ENCODE measurements around the gene PCNX2.

Gene PCNX2

GRCh38 chr1:232942413-232943294 is 352.9 kb downstream of the PCNX2 start:
- Histone ChIP-seq H3K27me3 (ENCODE audit: control insufficient read depth in 1 of 2, insufficient read depth in 2 of 2, low read length in 2 of 2) (no peaks in the 10 kb centered on the region), H3K27ac (ENCODE audit: low read depth, low read length) (no peak overlapping the region), H3K36me3 (ENCODE audit: control insufficient read depth in 1 of 2, insufficient read depth in 2 of 2, low read length in 2 of 2) (no peaks in the 10 kb centered on the region), H3K4me3 (ENCODE audit: low read depth in 1 of 2, low read length in 2 of 2) (no peak overlapping the region), H3K9me3 (ENCODE audit: control insufficient read depth in 1 of 2, low read length in 2 of 2) (no peaks in the 10 kb centered on the region), H3K9ac (ENCODE audit: low read depth in 1 of 2, low read length in 2 of 2) (no peak overlapping the region), H3K4me1 (ENCODE audit: control insufficient read depth in 1 of 2, insufficient read depth in 2 of 2, low read length in 2 of 2) (peaks cover 0 to 3% of the 10 kb centered on the region in 2 donors)

GRCh38 chr1:232940262-232940661 is 355.3 kb downstream of the PCNX2 start:
- H3K4me1 ChIP-seq (ENCODE audit: control insufficient read depth in 1 of 2, insufficient read depth in 2 of 2, low read length in 2 of 2): peaks cover 0 to 3% of the 10 kb centered on the region in 2 donors
- H3K4me3 ChIP-seq (ENCODE audit: low read depth in 1 of 2, low read length in 2 of 2): no peak overlapping the region
- H3K9me3 ChIP-seq (ENCODE audit: control insufficient read depth in 1 of 2, low read length in 2 of 2): no peaks in the 10 kb centered on the region
- H3K36me3 ChIP-seq (ENCODE audit: control insufficient read depth in 1 of 2, insufficient read depth in 2 of 2, low read length in 2 of 2): no peaks in the 10 kb centered on the region
- no peak overlapping the region for H3K27ac ChIP-seq (ENCODE audit: low read depth, low read length)
- no peaks in the 10 kb centered on the region for H3K27me3 ChIP-seq (ENCODE audit: control insufficient read depth in 1 of 2, insufficient read depth in 2 of 2, low read length in 2 of 2)
- no peak overlapping the region for H3K9ac ChIP-seq (ENCODE audit: low read depth in 1 of 2, low read length in 2 of 2)

GRCh38 chr1:232939748-232940147 is 355.8 kb downstream of the PCNX2 start:
- Histone ChIP-seq H3K4me1 (ENCODE audit: control insufficient read depth in 1 of 2, insufficient read depth in 2 of 2, low read length in 2 of 2) (peaks cover 0 to 3% of the 10 kb centered on the region in 2 donors), H3K9me3 (ENCODE audit: control insufficient read depth in 1 of 2, low read length in 2 of 2) (no peaks in the 10 kb centered on the region), H3K27me3 (ENCODE audit: control insufficient read depth in 1 of 2, insufficient read depth in 2 of 2, low read length in 2 of 2) (no peaks in the 10 kb centered on the region), H3K4me3 (ENCODE audit: low read depth in 1 of 2, low read length in 2 of 2) (no peak overlapping the region), H3K27ac (ENCODE audit: low read depth, low read length) (no peak overlapping the region), H3K9ac (ENCODE audit: low read depth in 1 of 2, low read length in 2 of 2) (no peak overlapping the region), H3K36me3 (ENCODE audit: control insufficient read depth in 1 of 2, insufficient read depth in 2 of 2, low read length in 2 of 2) (no peaks in the 10 kb centered on the region)

GRCh38 chr1:232938926-232939325 is 356.6 kb downstream of the PCNX2 start:
- no peak overlapping the region for H3K4me3 ChIP-seq (ENCODE audit: low read depth in 1 of 2, low read length in 2 of 2)
- H3K27ac ChIP-seq (ENCODE audit: low read depth, low read length): no peak overlapping the region
- no peaks in the 10 kb centered on the region for H3K36me3 ChIP-seq (ENCODE audit: control insufficient read depth in 1 of 2, insufficient read depth in 2 of 2, low read length in 2 of 2)
- no peaks in the 10 kb centered on the region for H3K9me3 ChIP-seq (ENCODE audit: control insufficient read depth in 1 of 2, low read length in 2 of 2)
- H3K9ac ChIP-seq (ENCODE audit: low read depth in 1 of 2, low read length in 2 of 2): no peak overlapping the region
- H3K27me3 ChIP-seq (ENCODE audit: control insufficient read depth in 1 of 2, insufficient read depth in 2 of 2, low read length in 2 of 2): no peaks in the 10 kb centered on the region
- peaks cover 0 to 3% of the 10 kb centered on the region in 2 donors for H3K4me1 ChIP-seq (ENCODE audit: control insufficient read depth in 1 of 2, insufficient read depth in 2 of 2, low read length in 2 of 2)

DNA sequence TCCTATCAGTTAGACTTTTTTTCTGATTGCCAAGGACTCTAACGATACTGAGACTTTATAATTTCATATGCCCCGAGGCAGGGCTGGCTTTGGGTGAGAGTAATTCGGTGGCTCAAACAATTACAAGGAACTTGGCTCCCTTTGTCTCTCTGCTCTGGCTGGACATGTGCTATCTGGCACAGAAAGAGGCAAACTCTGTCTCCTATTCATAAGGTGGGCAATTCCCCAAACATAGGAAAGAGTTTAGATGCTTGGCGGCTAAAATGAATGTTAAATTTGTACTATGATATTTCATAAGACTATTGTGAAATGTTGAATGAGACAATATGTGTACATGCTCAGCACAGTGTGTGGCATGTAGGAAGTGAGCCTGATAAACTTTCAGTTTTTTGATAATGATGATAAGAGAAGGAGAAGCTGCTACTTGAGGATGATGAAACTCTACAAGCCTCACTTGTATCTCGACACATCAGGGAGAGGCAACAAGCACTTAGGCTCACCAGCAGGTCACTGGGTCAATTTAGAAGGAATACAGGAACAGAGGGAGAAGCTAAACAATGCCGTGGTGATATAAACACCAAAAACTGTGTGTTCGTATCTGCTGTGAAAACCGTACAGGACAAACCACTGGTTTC is 357.7 kb downstream of the PCNX2 start:
- no peaks in the 10 kb centered on the region for H3K27me3 ChIP-seq (ENCODE audit: control insufficient read depth in 1 of 2, insufficient read depth in 2 of 2, low read length in 2 of 2)
- no peak overlapping the region for H3K27ac ChIP-seq (ENCODE audit: low read depth, low read length)
- H3K36me3 ChIP-seq (ENCODE audit: control insufficient read depth in 1 of 2, insufficient read depth in 2 of 2, low read length in 2 of 2): no peaks in the 10 kb centered on the region
- H3K9ac ChIP-seq (ENCODE audit: low read depth in 1 of 2, low read length in 2 of 2): no peak overlapping the region
- H3K4me3 ChIP-seq (ENCODE audit: low read depth in 1 of 2, low read length in 2 of 2): no peak overlapping the region
- H3K9me3 ChIP-seq (ENCODE audit: control insufficient read depth in 1 of 2, low read length in 2 of 2): peaks cover 0 to under 1% of the 10 kb centered on the region in 2 donors
- no peaks in the 10 kb centered on the region for H3K4me1 ChIP-seq (ENCODE audit: control insufficient read depth in 1 of 2, insufficient read depth in 2 of 2, low read length in 2 of 2)

DNA sequence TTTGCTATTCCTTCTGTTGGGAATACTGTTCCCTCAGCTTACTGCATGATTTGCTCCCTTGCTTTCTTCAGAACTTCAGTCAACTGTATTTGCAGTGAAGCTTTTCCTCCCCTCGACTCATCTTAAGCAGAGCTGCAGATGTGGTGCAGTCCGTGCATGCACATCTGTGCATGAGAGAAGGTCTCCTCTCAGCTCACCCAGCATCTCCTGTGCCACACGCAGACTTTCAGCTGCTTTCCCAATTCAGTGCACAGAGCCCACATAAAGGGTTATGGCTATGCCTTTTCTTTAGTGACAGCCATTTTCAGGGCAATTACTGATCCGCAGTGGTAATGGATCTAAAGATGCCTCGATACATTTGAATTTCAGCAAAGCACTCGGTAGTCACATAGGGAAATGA is 358.6 kb downstream of the PCNX2 start:
- H3K27me3 ChIP-seq (ENCODE audit: control insufficient read depth in 1 of 2, insufficient read depth in 2 of 2, low read length in 2 of 2): no peaks in the 10 kb centered on the region
- H3K36me3 ChIP-seq (ENCODE audit: control insufficient read depth in 1 of 2, insufficient read depth in 2 of 2, low read length in 2 of 2): no peaks in the 10 kb centered on the region

More for the DNA sequence above, 358.6 kb downstream of the PCNX2 start:
- peaks cover 0 to 2% of the 10 kb centered on the region in 2 donors for H3K9me3 ChIP-seq (ENCODE audit: control insufficient read depth in 1 of 2, low read length in 2 of 2)
- H3K9ac ChIP-seq (ENCODE audit: low read depth in 1 of 2, low read length in 2 of 2): no peak overlapping the region
- no peak overlapping the region for H3K4me3 ChIP-seq (ENCODE audit: low read depth in 1 of 2, low read length in 2 of 2)
- no peak overlapping the region for H3K27ac ChIP-seq (ENCODE audit: low read depth, low read length)
- H3K4me1 ChIP-seq (ENCODE audit: control insufficient read depth in 1 of 2, insufficient read depth in 2 of 2, low read length in 2 of 2): no peaks in the 10 kb centered on the region
